ENCODE measurements around the gene NUS1.
"Not testable (repeated sequence)": the region's sequence is repeated elsewhere in the genome, so short reads cannot be mapped to it uniquely, and the experiment has no call there.

The NUS1 gene

GRCh38 chr6:117711369-117711768 lies 36.1 kb downstream of the NUS1 start:
- peak; percentile 22 for TF ChIP-seq CTCF (IDR thresholded peaks at IDR 0.05; ENCODE audit: extremely low read depth, insufficient read depth, missing control alignments)
- no peak for DNase-seq (ENCODE audit: low spot score)
- in situ Hi-C loops (cut with MboI; ENCODE audit: low pct_unique_long_range_greater_than_20kb, low sequenced_read_pairs, unreplicated experiment) = no loop called here

GRCh38 chr6:117718895-117719294 lies 43.6 kb downstream of the NUS1 start:
- no peak for TF ChIP-seq CTCF (IDR thresholded peaks at IDR 0.05; ENCODE audit: extremely low read depth, insufficient read depth, missing control alignments)
- no peak for DNase-seq (ENCODE audit: low spot score)
- in situ Hi-C loops (cut with MboI; ENCODE audit: low pct_unique_long_range_greater_than_20kb, low sequenced_read_pairs, unreplicated experiment) = no loop called here

- DNase-seq (ENCODE audit: low spot score); in situ Hi-C loops (cut with MboI; ENCODE audit: low pct_unique_long_range_greater_than_20kb, low sequenced_read_pairs, unreplicated experiment): not testable (repeated sequence)
Measured at GRCh38 chr6:117721520-117721919, 46.3 kb downstream of the NUS1 start.

GRCh38 chr6:117728626-117729025 lies 53.4 kb downstream of the NUS1 start:
- no peak for TF ChIP-seq CTCF (IDR thresholded peaks at IDR 0.05; ENCODE audit: extremely low read depth, insufficient read depth, missing control alignments)
- DNase-seq (ENCODE audit: low spot score) = no peak
- in situ Hi-C loops (cut with MboI; ENCODE audit: low pct_unique_long_range_greater_than_20kb, low sequenced_read_pairs, unreplicated experiment) = no loop called here

- DNase-seq (ENCODE audit: low spot score) = no peak
- TF ChIP-seq CTCF (IDR thresholded peaks at IDR 0.05; ENCODE audit: extremely low read depth, insufficient read depth, missing control alignments) = no peak
- in situ Hi-C loops (cut with MboI; ENCODE audit: low pct_unique_long_range_greater_than_20kb, low sequenced_read_pairs, unreplicated experiment) = no loop called here
Measured at GRCh38 chr6:117729613-117730012, 54.3 kb downstream of the NUS1 start.

- TF ChIP-seq CTCF (IDR thresholded peaks at IDR 0.05; ENCODE audit: extremely low read depth, insufficient read depth, missing control alignments) = no peak
- in situ Hi-C loops (cut with MboI; ENCODE audit: low pct_unique_long_range_greater_than_20kb, low sequenced_read_pairs, unreplicated experiment) = no loop called here
- DNase-seq (ENCODE audit: low spot score) = no peak
Measured at GRCh38 chr6:117733341-117733740, 58.1 kb downstream of the NUS1 start.

GRCh38 chr6:117739869-117740268 lies 64.6 kb downstream of the NUS1 start:
- no peak for DNase-seq (ENCODE audit: low spot score)
- TF ChIP-seq CTCF (IDR thresholded peaks at IDR 0.05; ENCODE audit: extremely low read depth, insufficient read depth, missing control alignments) = no peak
- in situ Hi-C loops (cut with MboI; ENCODE audit: low pct_unique_long_range_greater_than_20kb, low sequenced_read_pairs, unreplicated experiment) = no loop called here
